GM18511 (cell line): ENCODE measurements around the gene GRIN2A.

Source experiments
- ATAC-seq: cut with Tn5 transposase; IDR thresholded peaks from one replicate; pipeline ENCODE4 v1.9.1; 2021; ENCODE audit warnings: mild to moderate bottlenecking, moderate library complexity; ENCODE audit not compliant: unreplicated experiment

The GRIN2A gene

DNA sequence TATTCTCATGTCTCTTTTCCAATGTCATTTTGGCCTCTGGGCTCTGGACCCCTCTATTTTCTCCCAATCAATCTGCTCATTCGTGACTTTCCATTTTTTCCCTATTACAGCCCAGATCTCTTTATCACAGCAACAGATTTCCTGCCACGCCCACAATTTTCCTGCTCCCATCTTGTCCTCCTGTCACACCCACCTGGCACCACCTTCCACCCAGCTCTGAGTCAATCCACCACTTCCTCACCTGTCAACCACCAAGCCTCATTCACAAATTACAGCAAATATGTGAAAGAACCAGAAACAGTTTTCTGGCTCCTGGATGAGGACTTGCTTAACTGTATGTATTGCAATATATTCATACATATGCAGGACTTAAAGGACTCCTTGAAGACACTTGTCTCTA lies 311.3 kb downstream of the GRIN2A start:
- no peak for ATAC-seq

DNA sequence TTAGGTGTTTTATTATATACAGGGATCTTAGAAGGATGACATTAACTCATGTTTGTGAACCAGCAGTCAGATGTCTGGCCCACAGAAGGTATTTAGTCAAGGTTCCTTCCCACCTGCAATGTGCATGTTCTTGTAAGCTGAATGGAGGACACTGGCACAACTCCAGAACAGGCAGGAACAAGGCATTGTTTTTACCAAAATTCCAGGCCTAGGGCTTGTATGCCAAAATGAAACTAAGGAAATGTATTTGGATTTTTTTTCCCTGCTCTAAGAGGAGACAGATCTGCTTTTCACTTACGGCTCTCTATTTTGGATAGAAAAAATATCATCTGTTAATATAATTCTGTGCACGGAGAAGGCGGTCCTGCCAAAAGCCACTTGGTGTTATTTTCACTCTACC lies 312.5 kb downstream of the GRIN2A start:
- ATAC-seq: no peak

DNA sequence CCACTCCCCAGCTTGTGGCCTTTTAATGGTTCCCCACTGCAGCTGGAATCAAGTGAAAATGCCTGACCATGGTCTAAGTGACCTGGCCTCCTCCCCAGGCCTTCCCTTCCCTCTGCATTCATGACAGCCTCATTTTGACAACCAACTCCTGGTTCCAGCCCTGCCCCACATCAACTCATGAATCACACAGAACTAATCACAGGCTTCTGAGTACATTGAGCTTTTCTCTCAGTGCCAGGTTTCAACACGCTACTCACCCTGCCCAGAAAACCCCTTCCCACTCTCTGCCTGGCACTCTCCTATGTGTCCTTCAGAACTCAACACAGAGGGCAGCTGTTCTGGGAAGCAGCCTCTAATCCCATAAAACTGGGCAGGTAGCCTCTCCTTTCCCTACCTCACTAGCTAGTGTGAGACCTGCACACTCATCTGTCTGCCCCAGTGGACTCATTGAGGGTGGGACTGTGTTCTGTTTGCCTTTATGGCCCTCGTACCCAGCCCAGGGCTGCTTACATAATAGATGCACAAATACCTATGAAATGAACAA lies 313.6 kb downstream of the GRIN2A start:
- ATAC-seq: no peak

DNA sequence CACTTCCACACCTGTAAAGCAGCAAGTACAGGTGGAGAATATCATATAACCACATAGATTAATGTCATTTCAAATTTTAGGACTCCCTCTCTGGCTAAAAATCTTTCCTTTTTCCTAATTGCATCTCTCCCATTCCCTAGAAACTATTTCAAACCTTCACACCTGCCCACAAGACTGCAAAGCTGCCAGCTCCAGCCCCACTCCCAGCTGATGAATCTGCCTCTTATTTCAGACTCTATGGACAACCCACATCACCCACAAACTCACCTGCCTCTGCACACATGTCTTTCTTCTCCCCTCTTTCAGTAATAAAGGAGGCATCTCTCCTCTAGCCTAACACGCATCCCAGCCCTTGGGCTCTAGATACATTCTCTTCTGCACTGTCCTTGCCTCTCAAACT lies 315.1 kb downstream of the GRIN2A start:
- no peak for ATAC-seq

DNA sequence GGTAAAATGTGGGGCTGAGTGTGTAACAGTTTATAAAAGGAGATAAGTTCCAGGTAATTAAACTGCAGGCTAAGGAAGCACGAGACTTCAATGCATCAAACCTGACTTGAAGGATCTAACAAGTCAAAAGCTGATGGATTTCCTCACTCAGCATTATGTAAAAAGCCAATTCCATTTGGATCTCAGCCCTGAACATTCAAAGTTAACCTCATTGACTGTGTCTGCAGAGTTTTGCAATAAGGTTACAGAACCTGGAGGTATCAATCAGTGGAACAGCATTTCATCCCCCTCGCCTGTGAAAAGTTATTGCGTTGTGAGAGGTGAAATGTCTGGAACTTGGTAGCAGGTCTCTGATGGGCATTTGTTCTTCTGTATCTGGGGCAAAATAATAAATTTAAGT lies 317.8 kb downstream of the GRIN2A start:
- no peak for ATAC-seq

DNA sequence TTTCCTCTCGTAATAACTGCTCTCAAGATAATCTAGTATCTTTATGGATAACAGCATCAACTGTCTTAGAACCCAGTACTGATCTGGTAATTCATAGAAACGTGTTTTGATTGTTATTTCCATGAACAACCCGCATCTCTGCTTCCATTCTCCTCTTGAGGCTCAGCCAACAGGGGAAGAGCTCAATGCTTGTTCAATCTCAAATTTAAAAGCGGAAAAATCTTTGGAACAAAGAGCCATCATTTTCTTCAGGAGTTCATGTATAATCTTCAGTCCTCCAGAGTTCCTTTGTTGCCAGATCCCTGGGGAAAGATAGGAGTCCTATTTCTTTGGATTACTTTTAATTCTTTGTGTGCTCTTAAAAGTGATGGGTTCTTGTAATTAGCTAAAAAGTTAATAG lies 319.9 kb downstream of the GRIN2A start:
- ATAC-seq: no peak

DNA sequence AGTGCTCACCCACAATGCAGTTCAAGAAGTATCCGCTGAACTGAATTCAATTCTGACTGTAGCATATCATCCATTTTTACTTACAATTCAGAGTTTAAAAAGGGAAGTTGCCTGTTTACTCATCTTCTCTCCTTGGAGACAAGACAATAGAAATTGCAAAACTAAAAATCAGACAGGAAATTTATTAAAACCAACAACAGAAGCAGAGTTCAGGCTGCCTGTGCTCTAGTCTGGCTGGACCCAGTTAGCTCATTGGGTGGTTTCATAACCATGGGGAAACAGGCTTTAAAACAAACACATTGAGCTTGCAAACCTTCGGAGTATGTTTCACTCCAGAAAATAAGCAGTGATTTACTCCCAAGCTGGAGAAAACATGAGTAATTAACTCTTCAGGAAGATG lies 321.4 kb downstream of the GRIN2A start:
- no peak for ATAC-seq

DNA sequence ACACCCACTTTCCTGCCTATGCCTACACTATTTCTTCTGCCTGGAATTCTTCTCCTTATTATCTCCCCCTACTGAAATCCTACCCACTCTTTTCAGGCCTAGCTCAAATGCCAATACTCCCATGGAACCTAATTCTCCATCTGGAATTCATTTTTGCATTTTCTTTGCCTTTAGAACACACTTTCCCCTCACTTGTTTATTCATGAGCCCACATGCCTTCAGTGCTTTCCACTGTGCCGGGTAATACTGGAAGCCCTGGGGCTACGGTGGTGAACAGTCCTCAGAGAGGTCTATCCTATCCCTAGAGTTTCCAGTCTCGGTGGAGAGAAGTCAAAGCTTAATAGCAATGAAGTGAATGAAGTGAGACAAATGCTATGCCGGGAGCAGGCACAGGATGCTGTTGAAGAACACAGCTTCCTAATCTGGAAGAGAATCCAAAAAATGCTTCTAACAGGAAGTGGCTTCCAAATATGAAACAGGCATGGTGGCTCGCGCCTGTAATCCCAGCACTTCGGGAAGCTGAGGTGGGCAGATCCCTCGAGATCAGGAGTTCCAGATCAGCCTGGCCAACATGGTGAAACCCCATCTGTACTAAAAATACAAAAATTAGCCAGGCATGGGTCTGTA lies 322.4 kb downstream of the GRIN2A start:
- no peak for ATAC-seq

DNA sequence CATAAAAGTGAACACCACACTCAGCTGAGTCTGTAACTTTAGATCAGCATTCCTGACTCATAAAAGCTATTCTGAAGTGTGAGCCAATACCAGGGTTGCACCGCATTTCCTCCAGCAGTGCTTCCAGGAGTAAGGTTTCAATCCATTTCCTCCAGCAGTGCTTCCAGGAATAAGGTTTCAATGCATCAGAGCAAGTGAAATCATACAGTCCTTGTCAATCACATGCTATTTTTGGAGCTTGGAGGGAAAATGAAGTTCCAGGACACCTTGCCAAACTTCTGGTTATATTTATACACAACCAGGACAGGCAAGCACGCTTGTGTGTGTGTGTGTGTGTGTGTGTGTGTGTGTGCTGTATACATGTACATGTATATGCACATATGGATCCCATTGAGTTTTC lies 327.6 kb downstream of the GRIN2A start:
- ATAC-seq: no peak

DNA sequence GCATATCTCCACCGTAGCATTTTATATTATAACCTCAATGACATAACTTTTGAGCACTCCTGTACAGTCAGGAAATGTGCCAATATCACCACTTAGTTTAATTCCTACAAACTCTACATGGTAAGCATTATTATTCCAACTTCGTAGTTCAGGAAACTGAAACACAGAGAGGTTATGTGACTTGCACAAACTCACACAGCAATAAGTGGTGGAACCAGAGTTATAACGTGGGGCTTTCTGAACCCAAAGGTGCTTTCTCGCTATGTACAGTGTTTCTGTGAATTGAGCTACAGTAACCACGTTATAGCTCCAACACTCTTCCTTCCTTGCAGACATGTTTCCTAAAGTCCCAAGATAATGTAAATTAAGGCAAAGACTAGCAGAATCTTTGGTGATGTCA lies 330.2 kb downstream of the GRIN2A start:
- ATAC-seq: no peak

DNA sequence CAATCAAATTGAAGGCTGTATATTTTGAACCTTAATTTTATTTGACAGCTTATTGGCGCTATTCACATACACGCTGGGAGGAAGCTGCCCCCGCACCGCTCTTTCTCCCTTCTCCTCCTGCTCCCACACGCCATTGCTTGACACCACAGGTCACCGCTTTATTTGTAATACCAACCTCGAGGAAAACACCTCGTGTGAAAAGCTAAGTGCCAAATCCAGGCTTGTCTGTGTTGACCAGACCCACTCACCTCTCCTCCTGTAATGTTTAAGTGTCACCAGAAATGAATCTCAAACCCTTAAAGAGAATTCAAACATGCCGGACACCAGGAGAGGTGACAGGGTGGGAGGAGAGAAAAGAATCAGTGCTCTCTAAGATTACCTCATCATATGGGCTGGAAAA lies 331.4 kb downstream of the GRIN2A start:
- ATAC-seq: no peak

DNA sequence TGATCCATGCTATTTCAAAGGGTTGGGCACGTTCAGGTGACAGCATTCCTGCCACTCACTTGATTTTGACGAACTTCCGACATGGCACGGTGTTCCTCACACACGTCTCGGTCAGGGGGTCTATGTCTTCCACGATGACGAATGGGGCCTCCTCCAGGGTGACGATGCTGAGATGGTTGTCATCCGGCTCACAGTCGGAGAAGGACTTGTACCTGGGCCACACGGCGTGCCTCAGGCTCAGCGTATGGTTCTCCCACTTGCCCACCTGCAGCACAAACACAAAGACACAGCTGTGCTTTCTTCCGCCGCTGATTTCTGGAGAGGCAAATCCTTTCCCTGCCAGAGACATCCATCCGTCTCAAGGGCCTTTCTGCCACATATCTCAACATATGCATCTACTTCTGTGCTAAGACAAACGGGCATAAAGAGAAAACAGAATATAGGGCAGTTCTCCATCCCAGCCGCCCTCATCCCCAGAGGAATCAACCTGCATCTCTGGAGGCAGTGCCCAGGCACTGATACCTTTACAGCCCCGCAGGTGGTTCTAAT lies 332.5 kb downstream of the GRIN2A start:
- ATAC-seq: no peak

DNA sequence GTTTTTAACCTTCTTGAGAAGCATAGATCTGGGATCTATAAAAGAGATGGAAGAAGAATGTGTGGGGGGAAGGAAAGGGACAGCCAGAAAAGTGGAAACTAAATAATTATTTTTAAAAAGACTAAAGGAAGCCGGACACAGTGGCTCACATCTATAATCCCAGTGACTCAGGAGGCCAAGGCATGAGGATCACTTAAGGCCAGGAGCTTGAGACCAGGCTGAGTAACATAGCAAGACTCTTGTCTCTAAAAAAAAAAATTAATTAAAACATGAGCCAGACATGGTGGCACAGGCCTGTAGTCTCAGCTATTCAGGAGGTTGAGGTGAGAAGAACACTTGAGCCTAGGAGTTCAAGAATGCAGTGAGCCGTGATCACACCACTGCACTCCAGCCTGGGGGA lies 335.1 kb downstream of the GRIN2A start:
- no peak for ATAC-seq

DNA sequence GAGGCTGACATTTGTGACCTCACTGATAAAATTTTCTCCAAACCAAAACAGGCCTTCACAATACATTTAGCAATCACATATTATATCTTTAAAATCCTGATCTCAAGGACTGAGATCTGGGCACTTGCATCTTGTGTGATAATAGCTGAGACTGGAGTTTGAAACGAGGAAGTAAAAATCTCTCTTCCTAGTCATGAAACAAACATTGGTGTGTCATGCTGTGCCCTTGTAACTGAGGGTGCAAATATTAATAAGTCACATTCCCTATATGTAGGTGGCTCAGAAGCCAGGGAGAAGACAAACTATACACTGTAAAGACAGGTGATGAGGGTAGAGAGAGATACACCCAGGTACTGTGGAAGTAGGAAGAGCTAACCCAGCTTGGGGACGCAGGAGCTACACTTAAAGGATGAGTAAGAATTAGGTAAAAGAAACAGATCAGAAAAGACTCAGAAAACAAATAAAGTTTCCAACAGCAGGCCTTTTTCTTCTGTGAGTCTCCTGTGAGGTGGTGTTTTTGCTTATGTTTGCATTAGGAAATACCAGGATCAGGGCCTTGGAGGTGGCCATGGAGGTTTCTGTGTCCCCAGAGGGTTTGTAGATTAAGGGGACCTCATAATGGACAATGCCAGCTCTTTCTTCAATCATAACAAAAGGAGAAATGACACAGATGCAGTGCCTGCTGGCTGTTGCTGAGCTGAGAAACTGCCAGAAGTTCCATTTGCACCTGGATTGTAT lies 335.7 kb downstream of the GRIN2A start:
- no peak for ATAC-seq

DNA sequence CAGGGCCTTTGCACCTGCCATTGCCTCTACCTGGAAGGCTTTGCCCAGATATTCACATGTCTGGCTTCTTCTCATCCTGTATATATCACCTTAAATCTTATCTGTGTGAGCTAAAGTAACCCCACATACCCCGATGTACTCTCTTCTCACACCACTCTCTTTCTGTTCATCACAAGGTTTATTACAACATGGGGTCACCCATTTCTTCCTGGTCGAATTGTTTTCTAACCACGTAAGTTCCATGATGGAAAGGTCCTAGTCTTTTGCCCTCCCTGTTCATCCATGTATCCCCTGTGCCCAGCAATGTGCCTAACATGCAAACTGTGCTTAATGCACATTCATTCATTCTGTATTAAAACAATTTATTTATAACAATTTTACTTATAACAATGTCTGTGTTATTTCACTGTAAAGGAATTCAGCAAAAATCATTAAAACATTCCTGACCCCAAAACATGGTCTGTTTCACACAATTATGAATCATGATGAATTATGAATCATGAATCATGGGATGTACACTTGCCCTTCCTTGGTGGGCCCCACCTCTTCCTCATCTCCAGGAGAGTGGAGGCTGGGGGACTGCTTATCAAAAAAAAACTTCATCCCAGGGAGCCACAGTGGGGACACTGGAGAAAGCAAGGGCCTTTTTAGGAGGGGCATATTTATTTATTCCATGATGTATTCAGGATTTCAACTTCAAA lies 336.4 kb downstream of the GRIN2A start:
- no peak for ATAC-seq

DNA sequence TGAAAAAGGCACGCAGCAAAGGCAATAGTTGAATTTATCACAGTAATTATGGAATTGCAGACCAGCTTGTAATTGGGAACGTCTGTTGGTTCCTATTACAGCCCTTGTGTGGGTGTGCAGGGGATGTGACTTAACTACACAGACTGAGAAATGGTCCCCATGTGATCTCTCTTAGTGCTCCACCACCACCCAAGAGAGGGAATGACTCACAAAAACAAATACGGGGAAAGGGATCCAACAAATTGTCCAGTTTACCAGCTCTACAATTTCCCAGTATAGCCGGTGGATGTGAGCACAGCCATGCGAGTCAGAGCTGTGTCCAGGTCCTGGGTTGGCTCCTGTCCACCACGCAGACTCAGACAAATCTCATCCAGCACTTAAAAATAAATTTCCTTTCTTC lies 337.9 kb downstream of the GRIN2A start:
- ATAC-seq: no peak

DNA sequence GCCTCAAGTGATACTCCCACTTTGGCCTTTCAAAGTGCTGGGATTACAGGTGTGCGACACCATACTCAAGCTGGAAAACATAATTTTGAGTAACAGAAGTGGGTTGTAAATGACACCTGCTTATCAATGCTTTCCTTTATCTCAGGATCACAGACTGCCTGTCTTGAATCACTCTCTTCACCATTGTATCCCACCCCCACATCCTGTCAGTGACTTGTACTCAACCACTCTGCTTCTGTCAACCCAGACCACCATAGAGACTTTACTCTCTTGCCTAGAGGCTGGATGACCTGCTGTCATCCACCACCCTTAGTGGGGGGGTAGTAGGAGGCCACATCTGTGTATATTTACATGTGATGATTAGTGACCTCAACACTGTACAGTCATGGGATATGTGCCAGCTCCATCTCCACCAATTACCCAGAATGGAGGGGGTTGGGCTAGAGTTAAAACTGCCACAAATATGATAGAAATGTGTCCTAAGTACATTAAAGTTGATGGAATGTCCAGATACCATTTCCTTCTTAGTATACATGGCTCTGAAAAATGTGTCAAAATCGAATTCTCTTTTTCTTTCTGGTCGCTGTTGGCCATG lies 338.7 kb downstream of the GRIN2A start:
- ATAC-seq: no peak

DNA sequence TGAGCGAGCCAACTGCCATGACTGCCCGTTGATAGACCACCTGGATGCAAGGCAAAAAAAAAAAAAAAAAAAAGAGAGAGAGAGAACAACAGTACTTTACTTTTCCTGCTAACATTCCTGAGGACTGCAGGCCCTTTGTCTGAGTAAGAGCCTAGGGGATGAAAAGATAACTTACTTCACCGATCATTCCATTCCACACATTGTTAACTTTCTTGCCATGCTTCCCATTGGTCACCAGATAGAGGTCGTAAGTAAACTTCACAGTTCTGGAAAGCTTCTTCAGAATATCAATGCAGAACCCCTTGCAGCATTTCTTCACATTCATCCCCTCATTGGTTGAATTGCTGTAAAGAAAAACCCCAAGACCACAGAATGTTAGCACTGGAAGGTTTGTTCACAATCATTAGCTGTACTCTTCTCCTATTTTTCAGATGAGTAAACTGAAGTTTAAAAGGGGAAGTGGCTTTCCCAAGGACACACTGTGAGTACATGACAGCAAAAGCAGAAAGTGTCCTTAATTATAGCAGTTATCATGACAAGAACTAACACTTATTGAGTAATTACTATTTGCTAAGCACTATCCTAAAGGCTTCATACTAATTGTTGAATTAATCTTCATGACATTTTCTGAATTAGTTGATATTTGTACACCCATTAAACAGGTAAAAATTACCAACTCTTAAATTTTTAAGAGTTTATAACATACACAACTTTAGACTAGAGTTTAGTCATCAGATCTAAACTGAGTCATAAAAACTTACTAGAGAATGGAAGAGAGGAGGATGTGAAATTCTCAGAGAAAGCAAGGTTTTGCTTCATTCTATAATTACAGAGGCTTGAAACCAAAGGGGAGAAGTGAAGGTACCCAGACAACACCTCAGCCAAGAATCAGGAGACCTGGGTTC lies 341.2 kb downstream of the GRIN2A start:
- ATAC-seq: no peak

DNA sequence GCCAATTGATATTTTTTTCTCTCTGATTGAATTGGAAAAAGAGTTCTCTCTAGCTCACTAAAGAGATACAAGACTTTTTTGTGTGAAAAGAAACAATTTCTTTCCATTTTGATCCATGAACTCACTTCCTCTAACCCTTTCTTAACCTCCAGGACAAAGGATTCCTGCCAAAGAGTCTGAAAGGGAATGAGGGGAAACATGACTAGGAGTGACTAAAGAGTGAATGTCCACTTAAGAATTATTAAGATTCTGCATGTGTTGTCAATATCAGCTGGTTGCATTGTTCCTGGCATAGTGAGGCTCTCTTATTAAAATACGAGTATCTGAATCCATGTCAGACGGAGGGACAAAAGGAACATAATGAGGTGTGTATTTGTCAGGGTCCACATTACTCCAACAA lies 344.7 kb downstream of the GRIN2A start:
- ATAC-seq: no peak

DNA sequence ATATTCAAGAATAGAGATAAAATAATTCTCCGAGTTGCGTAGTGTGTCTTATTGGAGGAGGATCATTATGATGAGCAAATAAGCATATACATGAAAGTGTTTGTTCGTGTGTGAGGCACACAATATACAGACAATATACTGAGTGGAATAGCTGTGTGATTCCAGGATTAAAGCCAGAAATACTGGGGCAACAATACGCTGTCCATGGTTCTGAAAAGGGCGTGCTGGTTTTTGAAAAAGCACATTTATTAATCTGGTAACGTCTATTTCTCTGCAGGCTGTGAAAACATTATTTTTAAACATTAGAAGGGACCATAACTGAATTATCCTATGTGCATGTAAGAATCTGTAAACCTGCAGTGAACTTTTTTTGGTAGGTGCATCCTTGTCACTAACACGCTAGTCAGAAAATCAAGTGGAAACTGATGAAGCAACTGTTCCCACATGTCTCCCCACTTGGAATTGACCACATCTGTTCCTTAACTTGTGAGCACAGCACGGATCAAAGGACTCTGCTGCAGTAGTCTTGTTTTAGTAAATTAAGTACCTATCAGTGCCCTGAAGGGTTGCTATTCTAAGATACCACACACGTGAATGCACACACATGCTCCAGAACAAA lies 346.0 kb downstream of the GRIN2A start:
- no peak for ATAC-seq
